Prostate gland (tissue), 2 donors: Measurements from ENCODE around the gene SH3D19.

Experiments
- POLR2A ChIP-seq: fragments of 450-650 bp; IDR thresholded peaks from one replicate; pipeline ENCODE4 v1.6.1; 2016; ENCODE audit warnings: antibody characterized with exemption, mild to moderate bottlenecking
- TF ChIP-seq, protein P1 (sequence below), 4 experiments: fragments of 200-600 bp in 2 of 4; fragments of 450-650 bp in 2 of 4; sonication (generic) in 2 of 4; IDR thresholded peaks; 1 replicate in 3 of 4; 2 replicates in 1 of 4; pipeline ENCODE4 v1.5.1; 2016 to 2019; ENCODE audit warnings: antibody characterized with exemption in 4 of 4, mild to moderate bottlenecking in 2 of 4, moderate library complexity in 2 of 4

DNA sequence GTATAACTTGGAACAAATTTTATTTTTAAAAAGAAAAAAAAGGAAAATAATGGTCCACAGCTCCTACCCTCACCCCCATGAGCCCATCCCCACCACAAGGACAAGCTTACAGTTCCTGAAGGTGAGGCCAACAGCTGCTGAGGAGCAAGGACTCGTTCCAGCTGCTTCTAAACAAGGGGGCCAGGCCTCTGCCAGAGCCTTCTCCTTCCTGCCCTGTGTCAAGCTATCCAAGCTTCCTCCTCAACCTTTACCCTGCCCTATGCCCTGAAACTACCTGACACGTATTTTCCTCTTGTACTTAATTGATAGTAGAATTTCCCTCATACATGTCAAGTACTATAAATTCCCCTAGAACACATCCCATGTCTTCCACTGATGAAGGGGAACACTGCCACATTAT lies 8.8 kb downstream of the SH3D19 start:
- TF ChIP-seq, protein P1, sequence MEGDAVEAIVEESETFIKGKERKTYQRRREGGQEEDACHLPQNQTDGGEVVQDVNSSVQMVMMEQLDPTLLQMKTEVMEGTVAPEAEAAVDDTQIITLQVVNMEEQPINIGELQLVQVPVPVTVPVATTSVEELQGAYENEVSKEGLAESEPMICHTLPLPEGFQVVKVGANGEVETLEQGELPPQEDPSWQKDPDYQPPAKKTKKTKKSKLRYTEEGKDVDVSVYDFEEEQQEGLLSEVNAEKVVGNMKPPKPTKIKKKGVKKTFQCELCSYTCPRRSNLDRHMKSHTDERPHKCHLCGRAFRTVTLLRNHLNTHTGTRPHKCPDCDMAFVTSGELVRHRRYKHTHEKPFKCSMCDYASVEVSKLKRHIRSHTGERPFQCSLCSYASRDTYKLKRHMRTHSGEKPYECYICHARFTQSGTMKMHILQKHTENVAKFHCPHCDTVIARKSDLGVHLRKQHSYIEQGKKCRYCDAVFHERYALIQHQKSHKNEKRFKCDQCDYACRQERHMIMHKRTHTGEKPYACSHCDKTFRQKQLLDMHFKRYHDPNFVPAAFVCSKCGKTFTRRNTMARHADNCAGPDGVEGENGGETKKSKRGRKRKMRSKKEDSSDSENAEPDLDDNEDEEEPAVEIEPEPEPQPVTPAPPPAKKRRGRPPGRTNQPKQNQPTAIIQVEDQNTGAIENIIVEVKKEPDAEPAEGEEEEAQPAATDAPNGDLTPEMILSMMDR (IDR thresholded peaks at IDR 0.05) = no peak
- TF ChIP-seq POLR2A = no peak
